D721Med (cell line): ENCODE measurements around the gene NKAIN1.
"Not testable (repeated sequence)": the region's sequence is repeated elsewhere in the genome, so short reads cannot be mapped to it uniquely, and the experiment has no call there.

Experiments used
- DNase-seq: peaks from one replicate; pipeline ENCODE4 v3.0.0; 2011; ENCODE audit warnings: low spot score; ENCODE audit not compliant: insufficient read length
- FAIRE-seq: peaks from 2 replicates; lab custom pipeline; 2011; peaks lifted over from hg19 to GRCh38; lab: Jason Lieb, UNC
- CTCF ChIP-seq: IDR thresholded peaks from 2 replicates; pipeline ENCODE4 v1.5.1; 2012; ENCODE audit warnings: mild to moderate bottlenecking, control low read depth; ENCODE audit not compliant: insufficient read depth; ENCODE audit errors: missing control alignments

NKAIN1 gene

GRCh38 chr1:31183927-31184554 lies 55.6 kb downstream of the NKAIN1 start:
- TF ChIP-seq CTCF: peak; percentile 82
- FAIRE-seq: peak; percentile 35
- DNase-seq: peak; percentile 48

GRCh38 chr1:31183126-31183525 lies 56.6 kb downstream of the NKAIN1 start:
- no peak for DNase-seq
- no peak for FAIRE-seq
- TF ChIP-seq CTCF: no peak

GRCh38 chr1:31182352-31182751 lies 57.3 kb downstream of the NKAIN1 start:
- FAIRE-seq (no peak), DNase-seq (no peak)
- peak; percentile 3 for TF ChIP-seq CTCF

GRCh38 chr1:31181515-31182343 lies 58.0 kb downstream of the NKAIN1 start:
- no peak for TF ChIP-seq CTCF
- no peak for DNase-seq
- FAIRE-seq: no peak

- no peak for TF ChIP-seq CTCF
- FAIRE-seq (no peak), DNase-seq (no peak)
These were observed 59.3 kb downstream of the NKAIN1 start for GRCh38 chr1:31180338-31180737.

- not testable (repeated sequence) for DNase-seq, FAIRE-seq
These were observed 63.4 kb downstream of the NKAIN1 start for GRCh38 chr1:31176291-31176690.

GRCh38 chr1:31170486-31170735 lies 69.3 kb downstream of the NKAIN1 start:
- DNase-seq (no peak), FAIRE-seq (no peak)
- TF ChIP-seq CTCF: no peak
